ENCODE data around the gene IRF2BP1. TPM values are rescaled to one million over a fixed set of nuclear protein-coding genes. Genes with fewer than 3 reads are reported as not detected.

Gene IRF2BP1
- total RNA-seq, 2 experiments from 2014 or later, result 21.0 to 21.6 TPM

- H3K9me3 Mint-ChIP-seq, result no peaks in the 10 kb centered on the region
- Histone ChIP-seq H3K9me3 (ENCODE audit: control insufficient read depth in 1 of 2, insufficient read depth in 1 of 2, low read length in 2 of 2) (peaks cover 0 to 4% of the 10 kb centered on the region in 2 experiments), H3K27ac (ENCODE audit: low read depth in 1 of 2, low read length in 2 of 2) (no peak overlapping the region), H3K27me3 (ENCODE audit: control insufficient read depth in 1 of 2, insufficient read depth in 2 of 2, low read length in 2 of 2) (peaks cover 9 to 13% of the 10 kb centered on the region in 2 experiments), H3K36me3 (ENCODE audit: insufficient read depth, low read length) (no peaks in the 10 kb centered on the region), H3K4me3 (ENCODE audit: low read length) (no peak overlapping the region), H3K4me1 (ENCODE audit: insufficient read depth, low read length) (peaks cover 25% of the 10 kb centered on the region)
- ATAC-seq (ENCODE audit: poor library complexity) (no peak), DNase-seq (no peak)
- CTCF ChIA-PET, result no interaction called here
- no peak overlapping the region for H3K27ac Mint-ChIP-seq
- peaks cover 13% of the 10 kb centered on the region for H3K36me3 Mint-ChIP-seq (ENCODE audit: low read depth)
- H3K4me3 Mint-ChIP-seq, result no peak overlapping the region
- peaks cover 28% of the 10 kb centered on the region for H3K4me1 Mint-ChIP-seq (ENCODE audit: low read depth)
- POLR2A ChIA-PET, result no interaction called here
- intact Hi-C loops (cut with DNase I, micrococcal nuclease), result loop anchor here in 1 of 2 experiments (10.0 kb wide), 2 partner anchors 462 to 912 kb away; partner anchors contain the start of genes CLPTM1, POLR1G and PPP1R13L
- peaks cover 29% of the 10 kb centered on the region for H3K27me3 Mint-ChIP-seq
- TF ChIP-seq CTCF (IDR thresholded peaks at IDR 0.05), result no peak
Measured at GRCh38 chr19:45866400-45867176, 19.4 kb downstream of the IRF2BP1 start.

GRCh38 chr19:45865269-45865948, 20.5 kb downstream of the IRF2BP1 start:
- Histone ChIP-seq H3K27me3 (ENCODE audit: control insufficient read depth in 1 of 2, insufficient read depth in 2 of 2, low read length in 2 of 2) (peaks cover 9 to 13% of the 10 kb centered on the region in 2 experiments), H3K9me3 (ENCODE audit: control insufficient read depth in 1 of 2, insufficient read depth in 1 of 2, low read length in 2 of 2) (peaks cover 0 to 4% of the 10 kb centered on the region in 2 experiments), H3K36me3 (ENCODE audit: insufficient read depth, low read length) (peaks cover under 1% of the 10 kb centered on the region), H3K4me3 (ENCODE audit: low read length) (no peak overlapping the region), H3K27ac (ENCODE audit: low read depth in 1 of 2, low read length in 2 of 2) (no peak overlapping the region), H3K4me1 (ENCODE audit: insufficient read depth, low read length) (peaks cover 29% of the 10 kb centered on the region)
- Mint-ChIP-seq H3K27me3 (peaks cover 29% of the 10 kb centered on the region), H3K36me3 (ENCODE audit: low read depth) (peaks cover 13% of the 10 kb centered on the region), H3K27ac (no peak overlapping the region), H3K9me3 (no peaks in the 10 kb centered on the region), H3K4me3 (peak overlapping the region; percentile 62), H3K4me1 (ENCODE audit: low read depth) (peaks cover 34% of the 10 kb centered on the region)
- CTCF ChIA-PET, result interaction anchor here (0.5 to 2.7 kb wide), 3 partner anchors 17 to 164 kb away, joined by 5 to 14 read pairs (median 6); no protein-coding TSS in a partner anchor
- no peak for TF ChIP-seq CTCF (IDR thresholded peaks at IDR 0.05)
- no peak for ATAC-seq (ENCODE audit: poor library complexity)
- intact Hi-C loops (cut with DNase I, micrococcal nuclease), result loop anchor here in 1 of 2 experiments (10.0 kb wide), 2 partner anchors 461 to 911 kb away; partner anchors contain the start of genes CLPTM1, POLR1G and PPP1R13L
- peak in 1 of 14 experiments; percentile 21 for DNase-seq
- POLR2A ChIA-PET, result no interaction called here

GRCh38 chr19:45864629-45865082, 21.3 kb downstream of the IRF2BP1 start:
- DNase-seq, result no peak
- intact Hi-C loops (cut with DNase I, micrococcal nuclease), result loop anchor here in 1 of 2 experiments (1.0 to 10.0 kb wide), 6 partner anchors 18 to 910 kb away; partner anchors contain the start of genes CLPTM1, MYPOP, POLR1G and PPP1R13L
- peak overlapping the region; percentile 5 for H3K4me3 ChIP-seq (ENCODE audit: low read length)
- Mint-ChIP-seq H3K27me3 (peaks cover 29% of the 10 kb centered on the region), H3K4me1 (ENCODE audit: low read depth) (peaks cover 34% of the 10 kb centered on the region), H3K36me3 (ENCODE audit: low read depth) (peaks cover 17% of the 10 kb centered on the region), H3K27ac (no peak overlapping the region), H3K4me3 (peak overlapping the region; percentile 69), H3K9me3 (no peaks in the 10 kb centered on the region)
- no peak for TF ChIP-seq CTCF (IDR thresholded peaks at IDR 0.05)
- no peak for ATAC-seq (ENCODE audit: poor library complexity)
- peaks cover 0 to 4% of the 10 kb centered on the region in 2 experiments for H3K9me3 ChIP-seq (ENCODE audit: control insufficient read depth in 1 of 2, insufficient read depth in 1 of 2, low read length in 2 of 2)
- peaks cover 7% of the 10 kb centered on the region for H3K36me3 ChIP-seq (ENCODE audit: insufficient read depth, low read length)
- CTCF ChIA-PET, result interaction anchor here (0.5 to 2.7 kb wide), 5 partner anchors 16 to 164 kb away, joined by 3 to 14 read pairs (median 5); no protein-coding TSS in a partner anchor
- no peak overlapping the region for H3K27ac ChIP-seq (ENCODE audit: low read depth in 1 of 2, low read length in 2 of 2)
- peaks cover 9 to 13% of the 10 kb centered on the region in 2 experiments for H3K27me3 ChIP-seq (ENCODE audit: control insufficient read depth in 1 of 2, insufficient read depth in 2 of 2, low read length in 2 of 2)
- peaks cover 29% of the 10 kb centered on the region for H3K4me1 ChIP-seq (ENCODE audit: insufficient read depth, low read length)
- POLR2A ChIA-PET, result interaction anchor here (2.4 kb wide), 1 partner anchor 21 kb away, joined by 37 read pairs; the partner anchor contains the start of gene IRF2BP1

All from CD4-positive, alpha-beta T cell (primary cell).